Measurements from ENCODE around the gene SOAT2. TPM values are rescaled to one million over a fixed set of nuclear protein-coding genes. Genes with fewer than 3 reads are reported as not detected.
"Not testable (repeated sequence)": the region's sequence is repeated elsewhere in the genome, so short reads cannot be mapped to it uniquely, and the experiment has no call there.

SOAT2 gene
- polyA plus RNA-seq, 4 donors = 1.2 to 3.1 (median 1.6) TPM

GRCh38 chr12:53079226-53080117 is 23.8 kb upstream of the SOAT2 start, which contains the start of gene SPRYD3:
TSS of gene SPRYD3 (minus strand) at chr12:53079390. CDS start at chr12:53079333, 57 bp downstream.
- DNase-seq (ENCODE audit: low read depth in 4 of 4, low spot score in 2 of 4) = peak; percentile 89 to 94 (median 92)

GRCh38 chr12:53082637-53083175 is 20.6 kb upstream of the SOAT2 start:
- no peak for DNase-seq (ENCODE audit: low read depth in 4 of 4, low spot score in 2 of 4)

- DNase-seq (ENCODE audit: low read depth in 4 of 4, low spot score in 2 of 4) = no peak
Observed at GRCh38 chr12:53086361-53086760, 16.9 kb upstream of the SOAT2 start.

GRCh38 chr12:53090105-53090504 is 13.2 kb upstream of the SOAT2 start:
- no peak for DNase-seq (ENCODE audit: low read depth in 4 of 4, low spot score in 2 of 4)

DNA sequence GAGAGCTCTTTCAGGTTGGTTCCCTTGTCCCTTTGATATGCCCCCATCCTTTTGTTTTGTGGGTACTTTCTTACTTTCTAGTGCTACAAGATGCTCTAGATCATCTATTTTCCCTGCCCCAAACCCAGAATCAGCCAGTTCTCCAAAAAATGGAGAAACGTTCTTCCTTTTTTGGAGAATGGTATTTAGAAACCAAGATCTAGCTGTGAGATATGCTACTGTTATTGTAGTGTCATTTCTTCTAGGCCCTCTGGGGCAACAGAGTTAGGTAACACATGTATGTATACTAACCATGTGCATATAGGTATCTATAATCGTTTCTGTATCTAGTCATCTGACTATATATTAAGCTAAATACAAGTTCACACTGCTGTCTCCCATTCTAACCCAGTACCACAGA is 12.7 kb upstream of the SOAT2 start:
- no peak for DNase-seq (ENCODE audit: low read depth in 4 of 4, low spot score in 2 of 4)

- no peak for DNase-seq (ENCODE audit: low read depth in 4 of 4, low spot score in 2 of 4)
Observed at GRCh38 chr12:53091756-53092155, 11.5 kb upstream of the SOAT2 start.

- DNase-seq (ENCODE audit: low read depth in 4 of 4, low spot score in 2 of 4) = no peak
Observed at GRCh38 chr12:53093777-53094393, 9.4 kb upstream of the SOAT2 start.

DNA sequence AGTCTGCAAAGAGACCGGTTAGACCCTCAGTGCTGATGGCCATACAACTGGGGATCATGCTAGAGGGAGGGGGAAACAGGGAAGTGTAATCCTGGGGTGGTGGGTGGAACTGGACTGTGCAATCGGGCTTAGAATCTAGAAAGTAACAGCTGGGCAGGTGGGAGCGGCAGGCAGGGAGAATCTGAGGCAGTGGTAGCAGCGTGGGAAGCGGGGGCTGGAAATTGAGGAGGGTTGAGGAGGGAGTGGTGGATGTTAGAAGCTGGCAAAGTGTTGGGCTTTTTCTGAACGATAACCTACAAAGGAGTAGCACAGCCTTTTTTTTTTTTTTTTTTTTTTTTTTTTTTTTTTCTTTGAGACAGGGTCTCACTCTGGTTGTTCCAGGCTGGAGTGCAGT is 8.9 kb upstream of the SOAT2 start:
- no peak for DNase-seq (ENCODE audit: low read depth in 4 of 4, low spot score in 2 of 4)

GRCh38 chr12:53094796-53095595 is 8.3 kb upstream of the SOAT2 start:
- not testable (repeated sequence) for DNase-seq (ENCODE audit: low read depth in 4 of 4, low spot score in 2 of 4)

GRCh38 chr12:53095596-53095895 is 7.7 kb upstream of the SOAT2 start:
- not testable (repeated sequence) for DNase-seq (ENCODE audit: low read depth in 4 of 4, low spot score in 2 of 4)

DNA sequence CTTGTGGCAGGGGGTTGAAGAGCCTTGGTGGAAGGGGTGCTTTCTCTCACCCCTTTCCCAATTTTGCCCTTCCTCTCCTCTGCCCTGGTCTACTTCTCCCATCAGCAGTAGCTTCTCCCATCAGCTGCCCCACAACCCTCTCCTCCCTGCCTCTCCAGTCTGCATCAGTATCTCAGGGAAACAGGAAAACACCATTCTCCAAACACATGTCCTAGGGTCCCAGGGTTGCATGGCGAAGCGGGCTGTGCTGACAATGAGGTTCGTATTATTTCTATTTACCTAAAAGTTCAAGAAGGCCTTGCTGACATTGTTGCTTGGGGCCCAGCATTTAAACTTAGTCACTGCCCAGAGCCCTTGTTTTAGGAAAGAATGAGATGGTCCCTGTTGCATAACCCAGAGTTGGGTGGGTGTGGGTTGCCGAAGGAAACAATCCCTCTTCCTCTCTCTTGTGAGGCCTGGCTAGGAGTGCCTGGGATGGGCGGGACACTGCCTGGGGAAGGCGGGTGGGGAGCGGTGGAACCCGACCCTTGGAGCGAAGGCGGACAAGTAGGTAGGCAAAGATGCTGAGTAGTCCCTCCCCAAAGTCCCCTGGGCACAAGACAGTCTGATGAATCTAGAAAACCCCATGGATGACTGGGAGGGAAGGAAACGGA is 7.1 kb upstream of the SOAT2 start:
- no peak for DNase-seq (ENCODE audit: low read depth in 4 of 4, low spot score in 2 of 4)

DNA sequence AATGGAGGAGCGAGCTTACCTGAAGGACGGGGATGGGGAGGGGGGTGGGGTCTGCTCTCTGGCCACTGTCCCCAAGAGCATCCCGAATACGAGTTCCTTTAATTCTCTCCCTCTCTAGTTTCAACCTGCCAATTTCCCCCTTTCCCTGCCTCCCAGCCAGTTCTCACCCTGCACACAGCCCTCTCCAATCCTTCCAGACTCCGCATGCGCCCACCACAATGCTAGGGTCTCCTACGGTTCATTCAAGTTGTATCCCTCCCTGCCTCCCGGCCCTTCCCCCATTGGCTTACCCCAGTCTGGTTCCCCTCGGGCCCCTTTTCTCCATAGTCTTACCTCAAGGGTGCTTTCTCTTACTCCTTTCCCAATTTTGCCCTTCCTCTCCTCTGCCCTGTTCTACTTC is 6.5 kb upstream of the SOAT2 start:
- DNase-seq (ENCODE audit: low read depth in 4 of 4, low spot score in 2 of 4) = no peak

- DNase-seq (ENCODE audit: low read depth in 4 of 4, low spot score in 2 of 4) = no peak
Observed at GRCh38 chr12:53097207-53097563, 6.1 kb upstream of the SOAT2 start.

GRCh38 chr12:53097564-53098353 is 5.5 kb upstream of the SOAT2 start, which contains the start of gene IGFBP6:
TSS of gene IGFBP6 (plus strand) at chr12:53097667. CDS start at chr12:53097718, 51 bp downstream.
- no peak for DNase-seq (ENCODE audit: low read depth in 4 of 4, low spot score in 2 of 4)

DNA sequence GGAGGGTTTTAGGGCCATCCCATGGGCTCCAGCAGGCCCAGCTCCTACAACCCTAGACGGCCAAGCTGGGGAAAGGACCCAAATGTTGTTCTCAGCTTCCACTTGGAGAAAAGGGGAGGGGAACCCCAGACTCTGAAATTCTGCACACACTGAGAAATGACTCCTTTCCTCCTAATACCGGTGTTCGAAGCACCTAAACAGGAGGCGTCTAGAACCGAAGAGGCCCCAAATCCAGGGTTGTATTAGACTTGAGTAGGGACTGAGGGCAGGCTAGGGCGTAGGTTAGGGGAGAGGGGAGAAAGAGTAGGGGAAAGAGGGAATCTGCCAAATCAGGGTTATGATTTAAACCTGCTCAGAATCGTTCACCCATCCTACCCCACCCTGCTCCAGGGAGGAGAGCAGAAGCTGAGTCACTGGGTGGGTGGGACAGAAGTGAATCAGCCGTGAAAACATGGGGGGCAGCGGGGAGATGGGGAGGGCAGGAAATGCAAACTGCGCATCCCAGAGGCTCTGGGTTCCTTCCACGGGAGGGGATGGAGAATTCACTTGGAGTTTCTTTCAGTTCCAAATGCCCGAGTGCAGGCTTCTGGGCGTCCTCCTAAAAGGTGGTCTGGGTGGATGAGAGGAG is 4.8 kb upstream of the SOAT2 start:
- no peak for DNase-seq (ENCODE audit: low read depth in 4 of 4, low spot score in 2 of 4)

- peak in 3 of 4 donors; percentile 74 to 76 (median 75) for DNase-seq (ENCODE audit: low read depth in 4 of 4, low spot score in 2 of 4)
Observed at GRCh38 chr12:53099071-53099882, 4.0 kb upstream of the SOAT2 start.

DNA sequence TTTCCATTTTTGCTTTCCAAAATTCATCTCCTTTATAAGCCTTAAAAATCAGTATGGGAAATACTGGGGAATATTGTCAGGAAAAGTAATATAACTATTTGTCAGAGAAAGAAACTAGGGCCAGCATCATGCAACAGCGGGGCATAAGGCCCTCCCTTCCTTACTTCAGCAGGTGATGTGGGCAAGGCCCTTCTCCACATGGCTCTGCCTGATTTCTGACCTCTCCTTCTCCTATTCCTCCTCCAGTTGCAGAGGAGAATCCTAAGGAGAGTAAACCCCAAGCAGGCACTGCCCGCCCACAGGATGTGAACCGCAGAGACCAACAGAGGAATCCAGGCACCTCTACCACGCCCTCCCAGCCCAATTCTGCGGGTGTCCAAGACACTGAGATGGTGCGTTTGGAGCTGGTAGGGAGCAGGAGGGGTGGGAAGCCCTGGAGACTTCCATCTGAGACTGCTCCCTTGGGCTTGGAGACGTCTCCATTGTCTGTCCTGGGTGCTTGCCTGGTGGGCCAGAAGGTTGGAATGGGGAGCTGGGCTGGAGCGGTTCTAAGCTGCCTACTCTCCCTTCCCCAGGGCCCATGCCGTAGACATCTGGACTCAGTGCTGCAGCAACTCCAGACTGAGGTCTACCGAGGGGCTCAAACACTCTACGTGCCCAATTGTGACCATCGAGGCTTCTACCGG is 2.7 kb upstream of the SOAT2 start:
- no peak for DNase-seq (ENCODE audit: low read depth in 4 of 4, low spot score in 2 of 4)

DNA sequence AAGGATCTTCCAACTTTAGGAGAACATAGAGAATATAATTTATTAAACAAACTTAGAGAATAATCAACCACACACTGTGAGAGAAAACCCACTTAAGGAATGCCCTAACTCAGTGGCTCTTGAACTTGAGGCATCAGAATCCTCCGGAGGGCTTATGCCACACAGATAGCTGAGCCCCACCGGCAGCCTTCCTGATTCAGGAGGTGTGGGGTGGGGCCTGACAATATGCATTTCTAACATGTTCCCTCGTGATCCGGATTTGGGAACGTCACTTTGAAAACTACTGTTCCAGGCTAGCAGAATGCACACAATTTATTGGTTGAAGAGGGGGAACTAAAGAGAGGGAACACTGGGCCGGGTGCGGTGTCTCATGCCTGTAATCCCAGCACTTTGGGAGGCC is 2.0 kb upstream of the SOAT2 start:
- no peak for DNase-seq (ENCODE audit: low read depth in 4 of 4, low spot score in 2 of 4)

Measured in left renal cortex interstitium (tissue), 4 donors.